A673 (cell line): ENCODE results near the gene PLA2G6.

Experiments
- CTCF ChIP-seq: fragments of 300-800, 200-600 bp; sonication (generic); conservative IDR thresholded peaks from 2 replicates; pipeline ENCODE4 v1.5.1; 2017; ENCODE audit warnings: low read depth, mild to moderate bottlenecking, antibody characterized with exemption, low read length, moderate library complexity, mixed read lengths
- EZH2 ChIP-seq: fragments of 200-600 bp; sonication (generic); IDR thresholded peaks from 2 replicates; pipeline ENCODE4 v1.6.1; 2017; ENCODE audit warnings: borderline replicate concordance, low read depth, mild to moderate bottlenecking, mixed read lengths, antibody characterized with exemption, low read length; ENCODE audit not compliant: poor library complexity, severe bottlenecking

GRCh38 chr22:38177044-38177443 lies 4.6 kb downstream of the PLA2G6 start:
- no peak for TF ChIP-seq CTCF
- no peak for TF ChIP-seq EZH2
